ENCODE results near the gene SMAD3. TPM values are rescaled to one million over a fixed set of nuclear protein-coding genes. Genes with fewer than 3 reads are reported as not detected.

The SMAD3 gene
- total RNA-seq, 1 donor from 2014 or later = 58.8 TPM

GRCh38 chr15:67103432-67103831, 38.0 kb downstream of the SMAD3 start:
- DNase-seq (ENCODE audit: low spot score) (no peak), ATAC-seq (no peak)
- intact Hi-C loops (cut with DNase I) = no loop called here

GRCh38 chr15:67103869-67104268, 38.5 kb downstream of the SMAD3 start:
- ATAC-seq (no peak), DNase-seq (ENCODE audit: low spot score) (no peak)
- intact Hi-C loops (cut with DNase I) = no loop called here

GRCh38 chr15:67104510-67104909, 39.1 kb downstream of the SMAD3 start:
- intact Hi-C loops (cut with DNase I) = no loop called here
- DNase-seq (ENCODE audit: low spot score) (no peak), ATAC-seq (peak; percentile 27)

GRCh38 chr15:67105065-67105951, 39.9 kb downstream of the SMAD3 start:
- ATAC-seq = peak; percentile 16
- DNase-seq (ENCODE audit: low spot score) = no peak
- intact Hi-C loops (cut with DNase I) = no loop called here

- ATAC-seq (no peak), DNase-seq (ENCODE audit: low spot score) (no peak)
- intact Hi-C loops (cut with DNase I) = no loop called here
Measured at GRCh38 chr15:67105991-67106763, 40.8 kb downstream of the SMAD3 start.

- intact Hi-C loops (cut with DNase I) = no loop called here
- DNase-seq (ENCODE audit: low spot score) (no peak), ATAC-seq (no peak)
Measured at GRCh38 chr15:67106764-67107013, 41.3 kb downstream of the SMAD3 start.

GRCh38 chr15:67107014-67107812, 41.8 kb downstream of the SMAD3 start:
- intact Hi-C loops (cut with DNase I) = no loop called here

GRCh38 chr15:67108122-67108961, 42.9 kb downstream of the SMAD3 start:
- ATAC-seq = no peak

More at GRCh38 chr15:67107014-67107812, 41.8 kb downstream of the SMAD3 start:
- DNase-seq (ENCODE audit: low spot score) (no peak), ATAC-seq (no peak)

GRCh38 chr15:67109141-67110034, 44.0 kb downstream of the SMAD3 start:
- intact Hi-C loops (cut with DNase I) = no loop called here
- DNase-seq (ENCODE audit: low spot score) (peak; percentile 85), ATAC-seq (peak; percentile 93)

More at GRCh38 chr15:67108122-67108961, 42.9 kb downstream of the SMAD3 start:
- no peak for DNase-seq (ENCODE audit: low spot score)
- intact Hi-C loops (cut with DNase I) = no loop called here

- DNase-seq (ENCODE audit: low spot score) (no peak), ATAC-seq (no peak)
- intact Hi-C loops (cut with DNase I) = no loop called here
Measured at GRCh38 chr15:67110361-67110781, 45.0 kb downstream of the SMAD3 start.

GRCh38 chr15:67110958-67111864, 45.8 kb downstream of the SMAD3 start:
- DNase-seq (ENCODE audit: low spot score) (no peak), ATAC-seq (no peak)
- intact Hi-C loops (cut with DNase I) = no loop called here

- DNase-seq (ENCODE audit: low spot score) (no peak), ATAC-seq (no peak)
- intact Hi-C loops (cut with DNase I) = no loop called here
Measured at GRCh38 chr15:67114046-67114445, 48.6 kb downstream of the SMAD3 start.

- intact Hi-C loops (cut with DNase I) = no loop called here
- DNase-seq (ENCODE audit: low spot score) (no peak), ATAC-seq (peak; percentile 17)
Measured at GRCh38 chr15:67114846-67115585, 49.6 kb downstream of the SMAD3 start.

GRCh38 chr15:67115586-67115969, 50.2 kb downstream of the SMAD3 start:
- DNase-seq (ENCODE audit: low spot score) = no peak
- no peak for ATAC-seq
- intact Hi-C loops (cut with DNase I) = no loop called here

GRCh38 chr15:67116742-67117141, 51.3 kb downstream of the SMAD3 start:
- DNase-seq (ENCODE audit: low spot score) = no peak
- intact Hi-C loops (cut with DNase I) = no loop called here
- ATAC-seq = no peak

- ATAC-seq (peak; percentile 8), DNase-seq (ENCODE audit: low spot score) (no peak)
- intact Hi-C loops (cut with DNase I) = no loop called here
Measured at GRCh38 chr15:67117370-67117769, 52.0 kb downstream of the SMAD3 start.

Data from sciatic nerve (tissue), 2 donors.